T-helper 9 cell (primary cell): ENCODE results near the gene OR13C2.
"Not testable (repeated sequence)": the region's sequence is repeated elsewhere in the genome, so short reads cannot be mapped to it uniquely, and the experiment has no call there.

Experiments used
- DNase-seq: peaks from one replicate; pipeline ENCODE4 v3.0.0-alpha.2; 2020
- total RNA-seq, 2 donors: gene quantifications; one replicate each; lab custom pipeline; 2026; lab: John Stamatoyannopoulos, UW

The OR13C2 gene, protein sequence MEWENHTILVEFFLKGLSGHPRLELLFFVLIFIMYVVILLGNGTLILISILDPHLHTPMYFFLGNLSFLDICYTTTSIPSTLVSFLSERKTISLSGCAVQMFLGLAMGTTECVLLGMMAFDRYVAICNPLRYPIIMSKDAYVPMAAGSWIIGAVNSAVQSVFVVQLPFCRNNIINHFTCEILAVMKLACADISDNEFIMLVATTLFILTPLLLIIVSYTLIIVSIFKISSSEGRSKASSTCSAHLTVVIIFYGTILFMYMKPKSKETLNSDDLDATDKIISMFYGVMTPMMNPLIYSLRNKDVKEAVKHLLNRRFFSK
- total RNA-seq, result 0 reads per million in 2 donors

- not testable (repeated sequence) for DNase-seq
Observed at GRCh38 chr9:104605527-104605926, at the start of gene OR13C2. Gene OR13C2 (minus strand): TSS chr9:104605627. CDS start chr9:104605627, 0 bp downstream.

- no peak for DNase-seq
Observed at GRCh38 chr9:104635456-104635855, 30.0 kb upstream of the OR13C2 start.

GRCh38 chr9:104633976-104634520 is 28.6 kb upstream of the OR13C2 start:
- no peak for DNase-seq

GRCh38 chr9:104625964-104626363 is 20.5 kb upstream of the OR13C2 start:
- DNase-seq, result not testable (repeated sequence)

DNA sequence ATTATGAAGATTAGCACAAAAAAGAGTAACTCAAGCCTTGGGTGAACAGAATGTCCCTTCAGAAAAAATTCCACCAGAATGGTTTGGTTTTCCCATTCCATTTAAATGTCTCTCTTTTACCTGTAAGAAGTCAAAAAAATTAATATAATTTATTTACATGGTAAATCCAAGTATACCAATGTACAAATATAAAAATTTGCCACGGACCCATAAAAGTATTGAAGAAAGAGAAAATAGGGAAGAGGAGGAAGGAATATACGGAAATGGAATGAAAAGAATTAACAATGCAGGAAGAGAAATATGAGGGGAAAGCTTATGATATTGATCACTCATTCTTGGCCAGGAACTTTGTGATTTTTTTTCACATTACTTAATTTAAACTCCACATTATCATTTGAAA is 12.7 kb upstream of the OR13C2 start, which contains the start of gene OR13C9:
Gene OR13C9 (minus strand): TSS at position 101 of the 400 bp plus-strand sequence. CDS start 0 bp downstream, at position 101.
- no peak for DNase-seq

- no peak for DNase-seq
Observed at GRCh38 chr9:104617418-104617817, 12.0 kb upstream of the OR13C2 start.

DNA sequence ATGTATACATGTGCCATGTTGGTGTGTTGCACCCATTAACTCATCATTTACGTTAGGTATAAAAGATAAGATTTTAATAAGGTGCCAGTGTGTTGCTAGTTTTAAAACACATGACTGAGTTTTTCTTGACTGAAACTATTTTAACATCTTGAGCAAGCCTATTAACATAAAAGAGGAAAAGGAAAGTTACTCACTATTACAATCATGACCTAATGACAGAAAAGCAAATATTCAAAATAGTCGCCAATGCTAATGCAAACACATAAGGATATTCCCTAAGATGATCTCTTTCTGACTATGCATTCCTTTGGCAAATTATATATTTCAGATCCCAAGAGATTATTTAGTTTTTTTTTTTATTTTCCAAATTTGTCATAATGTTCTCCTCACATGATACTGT is 5.8 kb upstream of the OR13C2 start:
- DNase-seq, result no peak

- DNase-seq, result no peak
Observed at GRCh38 chr9:104608336-104608735, 2.9 kb upstream of the OR13C2 start.

DNA sequence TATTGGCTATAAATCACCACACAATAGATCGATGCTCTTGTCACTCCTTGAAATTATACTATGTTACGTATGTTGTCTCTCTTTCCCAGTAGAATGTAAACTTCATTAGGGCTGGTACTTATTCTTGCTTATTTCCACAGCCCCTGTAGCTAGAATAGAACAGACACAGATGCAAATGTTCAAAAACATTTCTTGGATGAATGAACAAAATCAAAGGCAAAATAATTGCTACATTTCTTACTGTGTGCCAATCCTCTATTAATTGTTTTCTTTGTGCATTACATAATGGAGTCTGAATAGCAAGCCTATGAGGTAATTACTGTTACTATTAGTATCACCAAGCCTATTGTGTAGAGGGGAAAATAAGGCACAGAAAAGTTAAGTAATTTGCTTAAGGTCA is 725 bp upstream of the OR13C2 start:
- DNase-seq, result no peak

DNA sequence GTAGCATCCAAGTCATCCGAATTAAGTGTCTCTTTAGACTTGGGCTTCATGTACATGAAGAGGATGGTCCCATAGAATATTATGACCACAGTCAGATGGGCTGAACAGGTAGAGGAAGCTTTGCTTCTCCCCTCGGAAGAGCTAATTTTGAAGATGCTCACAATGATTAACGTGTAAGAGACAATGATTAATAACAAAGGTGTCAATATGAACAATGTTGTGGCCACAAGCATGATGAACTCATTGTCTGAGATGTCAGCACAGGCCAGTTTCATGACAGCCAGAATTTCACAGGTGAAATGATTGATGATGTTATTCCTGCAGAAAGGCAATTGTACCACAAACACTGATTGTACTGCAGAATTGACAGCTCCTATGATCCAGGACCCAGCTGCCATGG is 626 bp downstream of the OR13C2 start:
- no peak for DNase-seq

DNA sequence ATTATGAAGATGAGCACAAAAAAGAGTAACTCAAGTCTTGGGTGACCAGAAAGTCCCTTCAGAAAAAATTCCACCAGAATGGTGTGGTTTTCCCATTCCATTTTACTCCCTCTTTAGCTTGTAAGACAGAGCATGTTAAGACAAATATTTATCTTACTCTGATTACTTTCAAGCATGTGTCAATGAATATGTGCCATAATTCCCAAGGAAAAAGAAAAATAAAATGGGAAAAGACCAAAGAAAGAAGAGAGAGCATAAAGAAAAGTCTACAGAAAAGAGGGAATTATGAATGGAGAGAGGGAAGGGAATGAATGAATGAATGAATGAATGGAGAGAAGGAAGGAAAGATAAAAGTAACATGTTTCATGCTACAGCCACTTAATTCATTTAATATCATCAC is 6.1 kb downstream of the OR13C2 start, which contains the start of gene OR13C5:
Gene OR13C5 (minus strand): TSS at position 101 of the 400 bp plus-strand sequence. CDS start 0 bp downstream, at position 101.
- DNase-seq, result not testable (repeated sequence)

DNA sequence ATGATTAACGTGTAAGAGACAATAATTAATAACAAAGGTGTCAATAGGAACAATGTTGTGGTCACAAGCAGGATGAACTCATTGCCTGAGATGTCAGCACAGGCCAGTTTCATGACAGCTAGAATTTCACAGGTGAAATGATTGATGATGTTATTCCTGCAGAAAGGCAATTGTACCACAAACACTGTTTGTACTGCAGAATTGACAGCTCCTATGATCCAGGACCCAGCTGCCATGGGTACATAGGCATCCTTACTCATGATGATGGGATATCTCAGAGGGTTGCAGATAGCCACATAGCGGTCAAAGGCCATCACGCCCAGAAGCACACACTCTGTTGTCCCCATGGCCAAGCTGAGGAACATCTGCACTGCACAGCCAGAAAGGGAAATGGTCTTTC is 6.7 kb downstream of the OR13C2 start:
- DNase-seq, result not testable (repeated sequence)

GRCh38 chr9:104589626-104590025 is 15.8 kb downstream of the OR13C2 start:
- no peak for DNase-seq

- no peak for DNase-seq
Observed at GRCh38 chr9:104586496-104587180, 18.8 kb downstream of the OR13C2 start.

- no peak for DNase-seq
Observed at GRCh38 chr9:104580562-104580961, 24.9 kb downstream of the OR13C2 start.

GRCh38 chr9:104577263-104577662 is 28.2 kb downstream of the OR13C2 start:
- no peak for DNase-seq

DNA sequence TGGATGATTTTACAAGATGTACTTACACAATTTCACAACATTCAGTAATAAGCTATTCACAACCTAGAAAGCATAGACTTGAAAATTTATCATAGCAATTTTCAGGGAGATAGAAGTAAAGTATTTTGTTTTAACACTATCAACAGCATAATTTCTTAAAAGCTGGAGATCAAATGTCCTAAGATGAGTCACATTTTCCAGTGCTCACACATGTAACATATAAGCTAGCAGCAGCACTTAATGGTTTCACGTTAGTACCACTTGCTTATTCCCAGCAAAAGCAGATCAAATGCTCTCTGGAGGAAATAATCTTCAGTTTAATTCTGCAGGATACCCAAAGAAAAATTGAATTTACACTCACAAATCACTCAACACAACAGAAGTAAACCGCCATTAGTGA is 30.0 kb downstream of the OR13C2 start:
- DNase-seq, result no peak

DNA sequence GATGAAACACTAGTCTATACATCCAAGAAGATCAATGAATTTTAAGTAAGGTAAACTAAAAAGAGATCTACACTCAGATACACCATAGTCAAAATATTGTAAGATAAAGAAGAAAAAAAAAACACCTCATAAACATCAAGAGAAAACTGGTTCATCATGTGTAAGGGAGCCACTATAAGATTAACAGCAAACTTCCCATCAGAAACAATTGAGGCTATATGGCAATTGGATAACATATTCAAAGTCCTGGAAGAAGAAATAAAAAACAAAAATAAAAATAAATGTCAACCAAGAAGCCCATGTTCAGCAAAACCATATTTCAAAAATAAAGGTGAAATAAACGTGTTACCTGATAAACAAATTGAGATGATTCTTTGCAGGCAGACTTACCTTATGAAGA is 32.8 kb downstream of the OR13C2 start:
- DNase-seq, result no peak

GRCh38 chr9:104568868-104569267 is 36.6 kb downstream of the OR13C2 start, which contains the start of gene OR13C8:
Gene OR13C8 (plus strand): TSS chr9:104569168. CDS start chr9:104569168, 0 bp downstream.
- no peak for DNase-seq

DNA sequence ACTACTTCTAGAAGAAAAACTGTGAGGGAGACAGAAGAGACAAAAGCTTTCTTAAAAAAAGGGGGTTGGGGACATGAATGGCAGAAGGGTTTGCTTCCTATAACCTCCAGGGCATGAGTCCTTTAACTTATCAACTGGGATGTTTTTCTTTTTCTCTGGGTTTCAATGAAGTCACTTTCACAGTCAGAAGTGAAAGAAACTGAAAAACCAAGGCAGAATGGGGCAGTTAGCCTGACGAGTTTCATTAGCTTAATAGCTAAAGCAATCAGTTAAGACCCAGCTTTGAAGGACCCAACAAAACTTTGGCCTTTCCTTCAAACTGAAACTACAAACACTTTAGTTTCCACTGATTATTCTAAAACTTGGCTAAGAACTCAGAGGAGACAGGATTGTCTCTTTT is 41.1 kb downstream of the OR13C2 start:
- no peak for DNase-seq

DNA sequence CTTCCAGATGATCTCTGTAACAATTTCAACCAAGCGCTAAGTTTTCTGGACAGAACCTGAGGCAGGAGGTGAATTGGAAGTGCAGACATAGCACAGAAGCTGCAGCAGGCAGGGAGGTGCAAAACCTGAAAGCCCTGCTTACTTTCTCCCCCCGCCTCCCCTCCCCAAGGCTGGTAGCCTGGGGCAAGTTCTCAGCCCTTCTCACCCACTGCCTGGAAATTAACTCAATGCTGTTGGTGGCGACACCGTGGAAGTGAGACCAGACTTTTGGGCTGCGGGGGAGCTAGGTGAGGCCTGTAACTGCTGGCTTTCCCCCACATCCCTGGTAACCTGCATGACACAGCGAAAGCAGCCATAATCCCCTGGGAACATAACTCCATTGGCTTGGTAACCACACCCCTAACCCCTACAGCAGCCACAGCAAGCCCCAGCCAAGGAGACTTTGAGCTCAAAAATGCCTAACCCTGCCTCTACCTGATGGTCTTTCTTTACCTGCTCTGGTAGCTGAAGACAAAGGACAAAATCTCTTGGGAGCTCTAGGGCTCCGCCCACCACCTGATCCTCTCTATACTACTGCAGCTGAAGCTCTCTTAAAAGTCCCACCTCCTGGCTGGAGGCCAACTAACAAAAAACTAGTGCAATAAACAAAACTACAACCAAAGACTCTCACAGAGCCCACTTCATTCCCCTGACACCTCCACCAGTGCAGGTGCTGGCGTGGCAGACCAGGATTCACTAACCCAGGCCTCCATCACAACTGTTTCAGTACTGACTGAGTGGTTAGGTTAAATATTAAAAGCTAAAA is 48.4 kb downstream of the OR13C2 start:
- DNase-seq, result no peak

DNA sequence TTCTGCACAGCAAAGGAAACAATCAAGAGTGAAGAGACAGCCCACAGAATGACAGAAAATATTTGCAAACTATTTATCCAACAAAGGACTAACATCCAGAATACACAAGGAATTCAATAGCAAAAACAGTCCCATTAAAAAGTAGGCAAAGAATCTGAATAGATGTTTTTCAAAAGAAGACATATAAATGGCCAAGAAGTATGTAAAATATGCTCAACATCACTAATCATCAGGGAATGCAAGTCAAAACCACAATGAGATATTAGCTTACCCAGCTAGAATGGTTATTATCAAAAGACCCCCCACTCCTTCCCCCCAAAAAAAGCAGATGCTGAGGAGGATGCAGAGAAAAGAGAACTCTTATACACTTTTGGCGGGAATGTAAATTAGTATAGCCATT is 49.9 kb downstream of the OR13C2 start:
- DNase-seq, result no peak
